ENCODE data around the gene DTWD1.
A peak's percentile ranks its signal among the peaks of the same experiment; 100 is the strongest.
"Not testable (repeated sequence)": the region's sequence is repeated elsewhere in the genome, so short reads cannot be mapped to it uniquely, and the experiment has no call there.

DTWD1 gene, protein sequence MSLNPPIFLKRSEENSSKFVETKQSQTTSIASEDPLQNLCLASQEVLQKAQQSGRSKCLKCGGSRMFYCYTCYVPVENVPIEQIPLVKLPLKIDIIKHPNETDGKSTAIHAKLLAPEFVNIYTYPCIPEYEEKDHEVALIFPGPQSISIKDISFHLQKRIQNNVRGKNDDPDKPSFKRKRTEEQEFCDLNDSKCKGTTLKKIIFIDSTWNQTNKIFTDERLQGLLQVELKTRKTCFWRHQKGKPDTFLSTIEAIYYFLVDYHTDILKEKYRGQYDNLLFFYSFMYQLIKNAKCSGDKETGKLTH

DNA sequence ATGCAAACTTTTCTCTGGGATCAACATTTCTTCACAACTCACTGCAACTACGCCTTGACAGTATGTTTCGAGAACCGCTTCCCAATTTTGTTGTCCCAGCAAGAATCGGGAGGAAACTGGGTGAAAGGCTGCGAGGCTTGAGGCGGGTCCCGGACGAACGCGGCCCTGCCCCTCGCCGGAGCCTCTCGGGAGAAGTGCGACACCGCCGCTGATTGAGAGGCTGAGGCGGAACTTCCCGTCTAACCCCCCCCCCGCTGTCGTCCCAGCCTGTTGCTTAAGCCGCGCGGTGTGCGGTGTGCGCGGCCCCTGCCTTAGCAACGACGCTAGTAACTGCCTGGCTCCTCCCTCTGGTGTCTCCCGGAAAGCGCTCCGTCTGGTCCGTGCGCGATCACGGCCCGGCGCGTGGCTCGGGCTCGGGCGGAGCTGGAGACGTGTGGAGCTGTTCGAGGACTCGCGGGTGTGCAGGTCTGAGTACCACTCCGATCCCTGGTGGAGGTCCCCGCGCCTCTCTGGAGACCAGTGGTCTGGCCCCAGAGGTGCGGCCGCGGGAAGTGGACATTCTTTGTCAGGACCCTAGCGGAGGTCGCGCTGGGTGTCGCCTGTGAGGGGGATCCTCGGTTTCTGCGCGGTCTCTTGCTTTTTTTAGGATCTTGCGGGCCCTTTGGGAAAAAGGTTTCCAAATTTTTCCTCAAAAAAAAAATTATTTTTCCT lies at the start of gene DTWD1, which contains the start of gene FAM227B:
DTWD1 (plus strand) TSS at position 391 of the 711 bp plus-strand sequence. CDS start 4,120 bp downstream, outside the sequence.
FAM227B (minus strand) TSS at position 161 of the 711 bp plus-strand sequence. CDS start 5,647 bp downstream, outside the sequence.
- Histone ChIP-seq H3K27me3 (ENCODE audit: control insufficient read depth in 5 of 5, insufficient read depth in 4 of 5, low read length in 5 of 5) (no peaks in the 10 kb centered on the region), H3K27ac (ENCODE audit: low read depth, low read length) (peak within 1 kb of the TSS; percentile 99), H3K9me3 (ENCODE audit: control insufficient read depth in 5 of 5, low read length in 5 of 5) (peaks cover 0 to 8% (median 7%) of the 10 kb centered on the region in 5 donors)

DNA sequence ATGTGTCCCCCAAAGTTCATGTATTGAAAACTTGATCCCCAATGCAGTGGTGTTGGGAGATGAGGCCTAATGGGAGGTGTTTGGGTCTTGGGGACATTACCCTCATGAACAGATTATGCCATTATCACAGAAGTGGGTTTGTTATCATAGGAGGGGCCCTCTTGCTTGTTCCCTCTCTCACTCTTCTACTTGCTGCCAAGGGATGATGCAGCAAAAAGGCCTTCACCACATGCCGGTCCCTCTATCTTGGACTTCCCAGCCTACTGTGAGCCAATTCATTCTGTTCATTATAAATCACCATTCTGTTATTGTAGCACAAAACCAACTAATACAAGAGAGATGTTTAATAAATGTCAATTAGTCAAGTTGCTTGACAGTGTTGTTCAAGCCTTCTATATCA lies 47.4 kb upstream of the DTWD1 start:
- H3K27ac ChIP-seq (ENCODE audit: low read depth, low read length): no peak overlapping the region
- no peaks in the 10 kb centered on the region for H3K4me1 ChIP-seq (ENCODE audit: control insufficient read depth in 5 of 5, insufficient read depth in 5 of 5, low read length in 5 of 5)
- no peak overlapping the region for H3K9ac ChIP-seq (ENCODE audit: low read length in 5 of 5)
- no peaks in the 10 kb centered on the region for H3K27me3 ChIP-seq (ENCODE audit: control insufficient read depth in 5 of 5, insufficient read depth in 4 of 5, low read length in 5 of 5)
- no peaks in the 10 kb centered on the region for H3K36me3 ChIP-seq (ENCODE audit: control insufficient read depth in 5 of 5, insufficient read depth in 5 of 5, low read length in 5 of 5)
- no peak overlapping the region for H3K4me3 ChIP-seq (ENCODE audit: low read depth in 1 of 5, low read length in 5 of 5)
- H3K9me3 ChIP-seq (ENCODE audit: control insufficient read depth in 5 of 5, low read length in 5 of 5): peaks cover 3 to 8% (median 4%) of the 10 kb centered on the region in 5 donors

More for the DNA sequence above, at the start of gene DTWD1, which contains the start of gene FAM227B:
- H3K9ac ChIP-seq (ENCODE audit: low read length in 5 of 5): peak within 1 kb of the TSS; percentile 57 to 95 (median 92)
- H3K4me1 ChIP-seq (ENCODE audit: control insufficient read depth in 5 of 5, insufficient read depth in 5 of 5, low read length in 5 of 5): peaks cover 2 to 33% (median 32%) of the 10 kb centered on the region in 5 donors
- H3K36me3 ChIP-seq (ENCODE audit: control insufficient read depth in 5 of 5, insufficient read depth in 5 of 5, low read length in 5 of 5): peaks cover 2 to 10% (median 6%) of the 10 kb centered on the region in 5 donors
- H3K4me3 ChIP-seq (ENCODE audit: low read depth in 1 of 5, low read length in 5 of 5): peak within 1 kb of the TSS; percentile 79 to 89 (median 85)

DNA sequence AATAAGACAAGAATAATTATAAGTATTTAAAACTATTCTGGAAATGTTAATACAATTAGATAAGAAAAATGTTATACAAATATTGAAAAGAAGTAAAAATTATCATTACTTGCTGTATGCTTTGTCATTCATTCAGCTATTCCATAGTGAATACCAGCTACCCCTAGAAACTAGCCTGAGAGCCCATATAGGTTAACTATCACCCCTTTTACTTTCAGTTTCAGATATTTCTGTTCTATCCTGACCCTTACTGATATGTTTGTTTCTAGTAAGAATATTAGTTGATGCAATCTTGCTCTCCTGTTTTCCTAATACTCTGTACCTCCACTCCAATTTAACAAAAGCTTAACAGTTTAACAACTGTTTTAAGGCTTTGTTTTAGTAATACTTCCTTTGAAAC lies 31.8 kb upstream of the DTWD1 start:
- H3K27me3 ChIP-seq (ENCODE audit: control insufficient read depth in 5 of 5, insufficient read depth in 4 of 5, low read length in 5 of 5): no peaks in the 10 kb centered on the region
- H3K27ac ChIP-seq (ENCODE audit: low read depth, low read length): no peak overlapping the region
- H3K9ac ChIP-seq (ENCODE audit: low read length in 5 of 5): no peak overlapping the region

DNA sequence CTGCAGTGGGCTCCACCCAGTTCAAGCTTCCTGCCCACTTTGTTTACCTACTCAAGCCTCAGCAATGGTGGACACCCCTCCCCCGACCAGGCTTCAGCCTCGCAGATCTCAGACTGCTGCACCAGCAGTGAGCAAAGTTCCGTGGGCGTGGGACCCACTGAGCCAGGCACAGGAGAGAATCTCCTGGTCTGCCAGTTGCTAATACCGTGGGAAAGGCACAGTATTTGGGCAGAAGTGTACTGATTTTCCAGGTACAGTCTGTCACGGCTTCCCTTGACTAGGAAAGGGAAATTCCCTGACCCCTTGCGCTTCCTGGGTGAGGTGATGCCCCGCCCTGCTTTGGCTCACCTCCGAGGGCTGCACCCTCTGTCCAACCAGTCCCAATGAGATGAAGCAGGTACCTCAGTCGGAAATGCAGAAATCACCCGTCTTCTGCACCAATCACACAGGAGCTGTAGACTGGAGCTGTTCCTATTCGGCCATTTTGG lies 28.0 kb upstream of the DTWD1 start:
- not testable (repeated sequence) for H3K27ac ChIP-seq (ENCODE audit: low read depth, low read length); H3K36me3 ChIP-seq (ENCODE audit: control insufficient read depth in 5 of 5, insufficient read depth in 5 of 5, low read length in 5 of 5); H3K4me3 ChIP-seq (ENCODE audit: low read depth in 1 of 5, low read length in 5 of 5); H3K9ac ChIP-seq (ENCODE audit: low read length in 5 of 5); H3K4me1 ChIP-seq (ENCODE audit: control insufficient read depth in 5 of 5, insufficient read depth in 5 of 5, low read length in 5 of 5); H3K27me3 ChIP-seq (ENCODE audit: control insufficient read depth in 5 of 5, insufficient read depth in 4 of 5, low read length in 5 of 5)
- H3K9me3 ChIP-seq (ENCODE audit: control insufficient read depth in 5 of 5, low read length in 5 of 5): peaks cover 0 to 11% (median 3%) of the 10 kb centered on the region in 5 donors

More for the DNA sequence above, 31.8 kb upstream of the DTWD1 start:
- H3K4me3 ChIP-seq (ENCODE audit: low read depth in 1 of 5, low read length in 5 of 5): no peak overlapping the region
- no peaks in the 10 kb centered on the region for H3K4me1 ChIP-seq (ENCODE audit: control insufficient read depth in 5 of 5, insufficient read depth in 5 of 5, low read length in 5 of 5)
- no peaks in the 10 kb centered on the region for H3K36me3 ChIP-seq (ENCODE audit: control insufficient read depth in 5 of 5, insufficient read depth in 5 of 5, low read length in 5 of 5)
- peaks cover 0 to 5% (median 0%) of the 10 kb centered on the region in 5 donors for H3K9me3 ChIP-seq (ENCODE audit: control insufficient read depth in 5 of 5, low read length in 5 of 5)

DNA sequence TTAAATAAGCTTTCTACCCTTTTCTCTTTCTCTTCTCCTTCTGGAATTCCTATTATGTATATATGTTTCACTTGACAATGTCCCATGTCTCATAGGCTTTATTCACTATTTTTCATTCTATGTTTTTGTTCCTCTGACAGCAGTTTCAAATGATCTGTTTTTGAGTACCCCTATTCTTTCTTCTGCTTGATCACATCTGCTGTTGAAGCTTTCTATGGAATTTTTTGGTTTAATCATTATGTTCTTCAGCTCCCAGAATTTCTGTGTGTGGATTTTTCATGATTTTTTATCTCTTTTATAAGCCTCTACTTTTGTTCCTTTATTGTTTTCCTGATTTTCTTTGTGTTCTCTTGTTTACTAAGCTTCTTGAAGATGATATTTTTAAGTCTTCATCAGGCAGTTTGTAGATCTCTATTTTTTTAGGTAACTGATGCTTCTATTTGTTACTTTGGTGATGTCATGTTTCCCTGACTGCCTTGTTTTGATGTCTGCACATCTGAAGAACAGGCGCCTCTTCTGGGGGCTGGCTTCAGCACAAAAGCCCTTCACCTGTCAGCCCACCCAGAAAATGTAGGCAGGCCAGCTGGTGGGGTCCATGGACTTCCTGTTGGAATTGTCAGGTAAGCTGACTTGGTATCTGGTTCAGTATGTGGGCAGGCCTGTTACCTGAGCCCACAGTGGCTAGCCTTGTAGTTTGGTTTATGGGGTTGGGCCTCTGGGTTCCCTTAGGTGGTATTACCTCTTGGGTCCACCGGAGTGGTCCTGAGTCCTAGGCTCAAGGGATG lies 16.0 kb upstream of the DTWD1 start:
- Histone ChIP-seq H3K4me1 (ENCODE audit: control insufficient read depth in 5 of 5, insufficient read depth in 5 of 5, low read length in 5 of 5) (no peaks in the 10 kb centered on the region), H3K27ac (ENCODE audit: low read depth, low read length) (no peak overlapping the region), H3K27me3 (ENCODE audit: control insufficient read depth in 5 of 5, insufficient read depth in 4 of 5, low read length in 5 of 5) (no peaks in the 10 kb centered on the region), H3K4me3 (ENCODE audit: low read depth in 1 of 5, low read length in 5 of 5) (no peak overlapping the region), H3K9ac (ENCODE audit: low read length in 5 of 5) (no peak overlapping the region), H3K9me3 (ENCODE audit: control insufficient read depth in 5 of 5, low read length in 5 of 5) (peaks cover 3 to 29% (median 16%) of the 10 kb centered on the region in 5 donors), H3K36me3 (ENCODE audit: control insufficient read depth in 5 of 5, insufficient read depth in 5 of 5, low read length in 5 of 5) (no peaks in the 10 kb centered on the region)

DNA sequence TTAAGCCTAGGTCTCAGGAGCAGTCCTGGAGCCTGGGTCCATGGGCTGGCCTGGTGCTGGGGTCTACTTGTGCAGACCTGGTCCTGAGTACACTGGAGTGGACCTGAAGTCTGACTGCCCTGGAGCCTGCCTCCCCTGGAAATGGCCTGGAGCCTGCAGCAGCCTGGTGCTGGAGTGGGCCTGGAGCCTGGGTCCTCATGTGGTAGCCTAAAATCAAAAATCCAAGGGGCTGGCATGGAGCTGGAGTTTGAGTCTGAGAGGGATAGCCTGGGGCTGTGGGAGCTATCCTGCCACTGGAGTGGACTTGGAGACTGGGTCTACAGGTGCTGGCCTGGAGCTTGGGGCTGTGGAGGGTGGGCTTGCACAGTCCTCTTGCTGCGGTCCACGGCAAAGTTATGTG lies 15.3 kb upstream of the DTWD1 start:
- H3K9me3 ChIP-seq (ENCODE audit: control insufficient read depth in 5 of 5, low read length in 5 of 5): peaks cover 3 to 26% (median 15%) of the 10 kb centered on the region in 5 donors
- H3K4me3 ChIP-seq (ENCODE audit: low read depth in 1 of 5, low read length in 5 of 5): no peak overlapping the region
- no peaks in the 10 kb centered on the region for H3K36me3 ChIP-seq (ENCODE audit: control insufficient read depth in 5 of 5, insufficient read depth in 5 of 5, low read length in 5 of 5)
- H3K27ac ChIP-seq (ENCODE audit: low read depth, low read length): no peak overlapping the region
- peaks cover 0 to 5% (median 0%) of the 10 kb centered on the region in 5 donors for H3K4me1 ChIP-seq (ENCODE audit: control insufficient read depth in 5 of 5, insufficient read depth in 5 of 5, low read length in 5 of 5)
- no peaks in the 10 kb centered on the region for H3K27me3 ChIP-seq (ENCODE audit: control insufficient read depth in 5 of 5, insufficient read depth in 4 of 5, low read length in 5 of 5)
- no peak overlapping the region for H3K9ac ChIP-seq (ENCODE audit: low read length in 5 of 5)

DNA sequence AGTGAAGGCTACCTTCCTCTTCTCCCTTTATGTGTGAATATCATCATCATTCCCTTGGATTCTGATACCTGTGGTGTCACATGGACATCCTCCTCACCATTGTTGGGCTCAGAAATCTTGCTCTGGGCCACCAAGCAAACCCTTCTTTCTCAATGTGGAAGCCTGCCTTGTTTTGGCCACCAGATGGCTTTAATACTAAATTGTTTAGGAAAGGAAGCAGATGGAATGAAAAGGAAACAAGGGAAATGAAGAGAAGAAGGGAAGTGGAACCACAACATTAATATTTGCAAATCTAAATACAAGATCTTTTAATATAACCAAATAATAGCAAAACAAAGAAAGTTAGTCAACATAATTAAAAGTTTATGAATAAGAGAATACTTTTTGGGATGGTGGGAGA lies 14.3 kb upstream of the DTWD1 start:
- H3K36me3 ChIP-seq (ENCODE audit: control insufficient read depth in 5 of 5, insufficient read depth in 5 of 5, low read length in 5 of 5): no peaks in the 10 kb centered on the region
- no peak overlapping the region for H3K27ac ChIP-seq (ENCODE audit: low read depth, low read length)
- peaks cover 0 to 24% (median 11%) of the 10 kb centered on the region in 5 donors for H3K9me3 ChIP-seq (ENCODE audit: control insufficient read depth in 5 of 5, low read length in 5 of 5)
- H3K4me3 ChIP-seq (ENCODE audit: low read depth in 1 of 5, low read length in 5 of 5): no peak overlapping the region
- H3K27me3 ChIP-seq (ENCODE audit: control insufficient read depth in 5 of 5, insufficient read depth in 4 of 5, low read length in 5 of 5): no peaks in the 10 kb centered on the region
- H3K9ac ChIP-seq (ENCODE audit: low read length in 5 of 5): no peak overlapping the region
- H3K4me1 ChIP-seq (ENCODE audit: control insufficient read depth in 5 of 5, insufficient read depth in 5 of 5, low read length in 5 of 5): peaks cover 0 to 6% (median 0%) of the 10 kb centered on the region in 5 donors

DNA sequence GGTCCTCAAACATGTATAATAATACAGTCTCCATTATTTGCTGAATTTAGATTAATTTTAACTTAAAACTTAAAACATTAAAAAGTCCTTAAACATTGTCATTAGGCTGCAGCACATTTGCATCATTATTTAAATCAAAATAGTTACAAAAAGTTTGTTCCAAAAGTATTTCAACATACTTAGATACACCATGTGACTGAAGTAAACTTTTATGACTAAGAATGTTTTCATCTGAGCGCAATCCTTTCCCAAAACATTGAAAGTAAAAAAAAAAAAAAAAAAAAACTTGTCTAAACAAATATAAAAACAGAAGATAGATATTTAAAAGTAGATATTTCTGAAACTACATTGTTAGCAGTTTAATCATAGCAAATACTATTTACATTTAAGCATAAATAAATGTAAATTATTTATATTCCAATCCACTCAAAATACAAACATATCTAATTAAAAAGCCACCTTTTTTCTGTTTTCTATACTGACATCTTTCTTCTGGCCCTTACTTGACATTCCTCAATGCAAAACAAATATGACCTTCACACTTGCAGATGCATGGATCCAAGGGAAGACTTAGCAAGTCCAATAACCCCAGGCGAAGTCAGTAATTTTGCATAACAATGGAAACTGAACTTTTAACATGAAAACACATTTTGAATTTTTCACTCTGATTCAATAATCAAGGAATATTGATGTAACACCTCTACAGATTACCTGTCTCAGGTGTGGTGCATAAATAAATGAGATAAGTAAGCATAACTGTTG lies 10.5 kb upstream of the DTWD1 start:
- no peaks in the 10 kb centered on the region for H3K27me3 ChIP-seq (ENCODE audit: control insufficient read depth in 5 of 5, insufficient read depth in 4 of 5, low read length in 5 of 5)
- H3K9ac ChIP-seq (ENCODE audit: low read length in 5 of 5): no peak overlapping the region
- no peak overlapping the region for H3K4me3 ChIP-seq (ENCODE audit: low read depth in 1 of 5, low read length in 5 of 5)
- peaks cover 0 to 6% (median 0%) of the 10 kb centered on the region in 5 donors for H3K4me1 ChIP-seq (ENCODE audit: control insufficient read depth in 5 of 5, insufficient read depth in 5 of 5, low read length in 5 of 5)
- peaks cover 4 to 14% (median 8%) of the 10 kb centered on the region in 5 donors for H3K9me3 ChIP-seq (ENCODE audit: control insufficient read depth in 5 of 5, low read length in 5 of 5)
- no peaks in the 10 kb centered on the region for H3K36me3 ChIP-seq (ENCODE audit: control insufficient read depth in 5 of 5, insufficient read depth in 5 of 5, low read length in 5 of 5)
- no peak overlapping the region for H3K27ac ChIP-seq (ENCODE audit: low read depth, low read length)

DNA sequence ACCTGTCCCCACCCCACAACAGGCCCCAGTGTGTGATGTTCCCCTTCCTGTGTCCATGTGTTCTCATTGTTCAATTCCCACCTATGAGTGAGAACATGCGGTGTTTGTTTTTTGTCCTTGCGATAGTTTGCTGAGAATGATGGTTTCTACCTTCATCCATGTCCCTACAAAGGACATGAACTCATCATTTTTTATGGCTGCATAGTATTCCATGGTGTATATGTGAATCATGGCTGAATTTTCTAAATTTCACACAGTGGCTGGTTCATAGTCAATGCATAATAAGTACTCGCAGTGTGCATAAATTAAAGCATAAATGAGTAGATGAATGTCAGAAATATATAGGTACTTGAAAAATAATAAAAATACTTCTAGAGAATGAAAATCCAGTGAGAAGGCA lies 8.6 kb upstream of the DTWD1 start:
- not testable (repeated sequence) for H3K4me3 ChIP-seq (ENCODE audit: low read depth in 1 of 5, low read length in 5 of 5); H3K27ac ChIP-seq (ENCODE audit: low read depth, low read length); H3K9ac ChIP-seq (ENCODE audit: low read length in 5 of 5); H3K4me1 ChIP-seq (ENCODE audit: control insufficient read depth in 5 of 5, insufficient read depth in 5 of 5, low read length in 5 of 5); H3K36me3 ChIP-seq (ENCODE audit: control insufficient read depth in 5 of 5, insufficient read depth in 5 of 5, low read length in 5 of 5); H3K27me3 ChIP-seq (ENCODE audit: control insufficient read depth in 5 of 5, insufficient read depth in 4 of 5, low read length in 5 of 5)
- H3K9me3 ChIP-seq (ENCODE audit: control insufficient read depth in 5 of 5, low read length in 5 of 5): peaks cover 4 to 13% (median 8%) of the 10 kb centered on the region in 5 donors
